Measurements from ENCODE around the gene SOX8.

The SOX8 gene

DNA sequence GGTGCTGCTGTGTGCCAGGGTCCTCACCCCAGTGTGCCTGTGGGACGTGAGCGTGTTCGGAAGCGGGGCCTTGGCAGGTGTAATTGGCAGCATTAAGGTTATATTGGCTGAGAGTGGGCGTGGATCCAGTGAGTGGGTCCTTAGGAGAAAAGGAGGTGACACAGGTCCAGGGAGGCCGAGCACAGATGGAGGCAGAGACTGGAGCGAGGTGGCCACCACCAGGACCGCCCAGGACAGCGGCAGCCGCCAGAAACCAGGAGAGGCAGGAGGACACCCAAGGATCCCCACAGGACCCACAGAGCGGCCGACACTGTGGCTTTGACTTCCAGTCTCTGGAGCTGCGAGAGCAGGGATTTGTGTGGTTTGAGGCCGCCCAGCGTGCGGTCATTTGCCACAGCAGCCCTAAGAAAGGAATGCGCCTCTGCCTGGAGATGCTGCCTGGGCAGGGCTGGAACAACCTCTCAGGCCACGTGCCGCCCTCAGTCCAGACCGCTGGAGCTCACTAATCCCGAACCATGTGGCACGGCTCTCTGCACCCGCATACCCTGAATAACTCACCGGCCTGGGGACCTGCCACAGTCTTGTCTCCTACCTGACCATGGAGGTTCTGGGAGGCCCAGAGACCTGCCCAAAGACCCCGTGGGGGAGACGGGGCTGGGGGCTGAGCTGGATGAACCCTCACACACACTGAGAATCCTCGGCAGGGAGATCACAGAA lies 45.4 kb downstream of the SOX8 start:
- no peak for DNase-seq (ENCODE audit: low spot score)

DNA sequence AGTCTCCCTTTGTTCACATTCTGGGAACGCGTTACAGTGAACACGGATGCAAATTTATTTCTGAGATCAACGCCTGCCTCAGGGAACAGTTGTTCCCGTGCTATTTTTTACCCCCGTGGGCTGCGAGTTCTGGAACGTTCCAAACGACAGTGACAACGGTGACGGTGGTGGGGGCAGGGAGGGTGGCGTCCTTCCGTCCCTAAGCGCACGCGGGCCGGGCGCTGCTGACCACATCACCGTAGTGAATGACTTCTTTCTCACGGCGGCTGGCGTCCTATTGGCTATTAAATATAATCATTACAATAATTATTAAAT lies 45.9 kb downstream of the SOX8 start:
- no peak for DNase-seq (ENCODE audit: low spot score)

DNA sequence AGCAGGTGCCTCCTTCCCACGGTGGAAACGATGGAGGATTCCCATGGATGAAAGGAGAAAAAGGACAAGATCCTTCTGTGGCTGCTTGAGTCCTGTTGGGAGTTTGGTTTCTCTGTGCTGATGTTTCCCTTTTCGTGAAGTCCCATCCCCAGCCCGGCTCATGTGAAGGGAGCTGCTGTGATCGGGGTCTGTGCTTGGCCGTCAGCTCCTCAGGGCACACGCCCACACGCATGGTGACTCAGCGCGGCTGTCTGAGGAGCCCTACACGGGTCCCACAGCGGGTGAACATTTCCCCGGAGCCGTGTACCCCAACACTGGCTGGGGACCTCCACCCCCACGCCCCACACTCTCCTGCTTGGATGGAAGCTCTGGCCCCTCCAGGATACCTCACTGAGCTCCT lies 46.5 kb downstream of the SOX8 start:
- DNase-seq (ENCODE audit: low spot score) = no peak

DNA sequence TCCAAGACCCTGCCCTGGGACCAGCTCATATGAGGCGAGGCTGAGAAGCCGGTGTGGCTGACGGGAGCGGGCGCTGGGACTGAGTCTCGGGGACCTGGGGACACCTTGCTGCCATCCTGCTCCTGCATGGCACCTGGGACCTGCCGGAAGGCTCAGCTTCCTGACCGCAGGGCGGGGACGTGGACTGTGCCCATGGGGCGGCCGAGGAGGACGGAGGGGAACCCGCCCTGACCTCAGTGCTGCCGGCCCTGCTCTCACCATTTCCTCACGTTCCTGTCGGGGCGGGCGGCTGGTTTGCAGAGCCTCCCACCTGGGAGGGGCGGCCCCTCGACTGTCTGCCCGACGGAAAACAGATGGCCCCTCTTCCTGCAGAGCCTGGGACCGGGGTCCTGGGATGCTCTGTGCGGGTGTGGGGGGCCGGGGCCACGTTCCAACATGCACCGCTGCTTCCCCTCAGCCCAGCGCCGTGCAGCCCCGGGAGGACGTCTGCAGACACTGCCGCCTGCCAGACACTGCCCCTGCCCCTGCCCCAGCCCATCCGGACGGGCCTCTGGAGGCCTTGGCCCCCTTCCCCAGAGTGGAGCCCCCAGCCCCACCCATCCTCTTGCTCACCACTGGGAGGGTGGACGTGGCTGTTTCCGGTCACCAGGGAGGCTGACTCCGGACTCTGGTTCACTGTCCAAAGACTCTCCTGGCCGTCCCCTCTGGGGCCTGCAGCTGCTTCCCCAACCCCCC lies 47.1 kb downstream of the SOX8 start:
- DNase-seq (ENCODE audit: low spot score) = no peak

DNA sequence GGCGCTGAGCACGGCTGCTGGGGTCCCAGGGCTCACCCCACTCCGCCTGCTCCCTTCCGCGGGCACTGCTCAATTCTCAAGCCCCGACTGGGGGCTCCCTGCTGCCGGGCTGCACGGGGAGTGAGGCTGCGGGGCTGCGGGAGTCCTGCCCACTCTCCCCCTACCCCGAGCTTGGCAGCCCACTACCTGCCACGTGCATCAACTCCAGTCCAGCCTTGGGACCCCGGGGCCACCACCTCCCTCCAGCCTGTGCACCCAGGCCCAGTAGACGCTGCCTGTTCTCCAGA lies 47.6 kb downstream of the SOX8 start:
- DNase-seq (ENCODE audit: low spot score) = no peak

DNA sequence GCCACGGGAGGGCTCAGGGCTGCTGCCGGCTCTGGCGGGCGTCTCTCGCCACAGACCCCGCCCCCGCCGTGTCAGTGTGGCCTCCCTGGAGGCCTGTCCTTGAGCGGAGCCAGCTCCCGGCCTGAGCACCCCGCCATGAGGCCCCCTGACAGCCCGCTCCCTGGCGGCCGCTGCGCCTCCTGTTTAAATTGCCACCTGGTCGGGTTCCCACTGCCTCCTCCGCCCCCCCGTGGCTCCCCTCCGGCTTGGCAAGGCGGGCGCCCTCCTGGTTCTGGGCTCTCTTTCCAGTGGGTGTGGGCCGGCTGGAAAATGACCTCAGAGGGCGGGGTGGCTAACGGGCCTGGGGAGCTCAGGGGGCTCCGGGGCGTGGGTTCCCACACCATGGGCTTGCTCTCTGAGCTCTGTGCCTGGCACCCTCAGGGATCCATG lies 48.9 kb downstream of the SOX8 start:
- no peak for DNase-seq (ENCODE audit: low spot score)

DNA sequence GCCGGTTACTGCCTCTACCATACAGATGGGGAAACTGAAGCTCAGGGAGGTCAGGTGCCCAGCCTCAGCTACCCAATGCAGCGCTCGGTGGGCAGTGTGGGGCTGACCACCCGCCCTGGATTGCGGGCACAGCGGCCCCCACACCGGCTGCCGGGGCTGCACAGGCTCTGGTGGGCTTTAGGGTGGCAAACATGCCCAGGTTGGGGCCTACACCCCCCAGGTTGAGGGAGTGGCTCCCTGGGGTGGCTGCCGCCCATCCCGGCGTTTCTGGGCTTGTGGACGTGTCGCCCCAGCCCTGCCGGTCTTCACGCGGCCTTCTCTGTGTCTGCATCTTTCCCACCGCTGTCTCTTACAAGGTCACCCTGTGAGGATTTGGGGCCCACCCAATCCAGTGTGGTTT lies 50.1 kb downstream of the SOX8 start:
- DNase-seq (ENCODE audit: low spot score) = no peak

DNA sequence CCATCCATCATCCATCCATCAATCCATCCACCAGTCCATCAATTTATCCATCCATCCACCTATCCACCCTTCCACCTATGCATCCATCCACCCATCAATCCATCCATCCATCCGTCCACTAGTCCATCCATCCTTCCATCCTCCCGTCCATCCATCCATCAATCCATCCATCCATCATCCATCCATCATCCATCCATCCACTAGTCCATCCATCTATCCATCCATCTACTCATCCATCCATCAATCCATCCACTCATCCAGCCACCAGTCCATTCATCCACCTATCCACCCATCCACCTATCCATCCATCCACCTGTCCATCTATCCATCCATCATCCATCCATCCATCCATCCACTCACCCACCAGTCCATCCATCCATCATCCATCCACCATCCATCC lies 51.0 kb downstream of the SOX8 start:
- DNase-seq (ENCODE audit: low spot score) = no peak

DNA sequence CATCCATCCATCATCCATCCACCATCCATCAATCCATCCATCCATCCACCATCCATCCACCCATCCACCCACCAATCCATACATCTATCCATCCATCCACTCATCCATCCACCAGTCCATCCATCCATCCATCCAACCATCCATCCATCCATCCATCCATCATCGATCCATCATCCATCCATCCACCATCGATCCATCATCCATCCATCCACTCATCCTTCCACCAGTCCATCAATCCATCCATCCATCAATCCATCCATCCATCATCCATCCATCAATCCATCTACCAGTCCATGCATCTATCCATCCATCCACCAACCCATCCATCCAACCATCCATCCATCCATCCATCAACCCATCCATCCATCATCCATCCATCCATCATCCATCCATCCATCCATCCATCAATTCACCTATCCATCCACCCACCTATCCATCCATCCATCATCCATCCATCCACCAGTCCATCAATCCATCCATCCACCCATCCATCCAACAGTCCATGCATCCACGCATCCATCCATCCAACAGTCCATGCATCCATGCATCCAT lies 51.6 kb downstream of the SOX8 start:
- no peak for DNase-seq (ENCODE audit: low spot score)

DNA sequence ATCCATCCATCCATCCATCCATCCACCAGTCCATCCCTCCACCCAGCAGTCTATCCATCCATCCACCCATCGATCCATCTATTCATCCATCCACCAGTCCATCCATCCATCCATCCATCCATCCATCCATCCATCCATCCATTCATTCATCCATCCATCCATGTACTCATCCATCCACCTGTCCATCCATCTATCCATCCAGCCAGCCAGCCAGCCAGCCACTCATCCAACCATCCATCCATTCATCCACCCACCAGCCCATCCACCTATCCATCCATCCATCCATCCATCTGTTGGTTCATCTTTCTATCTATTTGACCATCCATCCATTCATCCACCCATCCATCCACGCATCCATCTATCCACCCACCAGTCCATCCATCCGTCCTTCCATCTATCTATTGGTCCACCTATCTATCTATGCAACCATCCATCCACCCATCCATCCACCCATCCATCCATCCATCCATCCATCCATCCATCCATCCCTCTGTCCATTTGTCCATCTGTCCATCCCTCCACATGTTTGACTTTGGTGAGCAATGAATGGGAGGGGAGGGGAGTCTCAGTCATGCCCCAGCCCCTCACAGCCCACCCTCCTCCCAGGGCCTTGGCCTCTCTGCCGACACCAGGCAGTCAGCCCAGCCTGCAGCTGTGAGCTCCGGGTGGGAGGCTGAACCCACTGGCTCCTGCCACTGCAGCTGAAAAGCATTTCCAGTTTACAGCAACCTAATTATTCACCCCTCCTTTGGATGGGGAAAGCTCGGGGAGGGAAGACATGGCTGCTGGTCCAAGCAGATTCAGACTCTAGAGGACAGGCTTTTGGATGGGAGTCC lies 52.9 kb downstream of the SOX8 start:
- DNase-seq (ENCODE audit: low spot score) = no peak

DNA sequence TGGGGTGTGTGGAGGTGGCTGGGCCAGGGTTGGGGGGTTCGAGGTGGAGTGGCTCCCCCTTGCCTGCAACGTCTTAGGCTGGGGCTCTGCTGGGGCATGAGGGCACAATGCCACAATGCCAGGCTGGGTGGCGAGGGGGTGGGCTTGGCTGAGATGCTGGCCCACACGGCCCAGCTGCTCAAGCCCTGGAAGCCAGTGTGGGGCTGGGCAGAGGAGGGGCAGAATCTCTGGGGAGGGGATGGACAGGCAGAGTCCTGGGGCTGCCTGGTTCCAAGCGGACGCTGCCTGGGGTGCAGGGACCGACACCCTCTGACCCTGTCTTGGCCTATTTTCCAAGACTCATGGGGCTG lies 53.5 kb downstream of the SOX8 start:
- DNase-seq (ENCODE audit: low spot score) = no peak

DNA sequence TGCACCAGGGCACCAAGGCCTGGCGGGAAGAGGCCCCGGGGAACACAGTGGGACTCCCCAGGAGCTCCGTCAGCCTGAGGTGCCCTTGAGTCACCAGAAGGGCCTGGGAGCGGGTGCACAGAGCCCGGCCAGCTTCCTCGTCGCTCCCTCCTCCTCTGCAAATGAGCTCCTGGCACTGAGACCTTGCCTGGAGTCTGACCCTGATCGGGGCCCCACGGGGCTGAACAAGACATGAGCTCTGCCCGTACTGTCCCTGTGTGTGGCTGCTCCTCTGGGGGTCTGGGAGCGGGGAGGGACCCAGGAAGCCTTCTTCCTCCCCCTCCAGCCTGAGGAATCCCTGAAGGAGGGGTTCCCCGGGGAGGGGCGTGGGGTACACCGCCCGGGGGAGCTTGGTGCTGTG lies 54.6 kb downstream of the SOX8 start:
- DNase-seq (ENCODE audit: low spot score) = no peak
